BLaER1 (cell line): ENCODE measurements around the gene SLC25A39.

Experiments
- H3K27ac ChIP-seq: shearing (Covaris generic); formaldehyde crosslinking; 2 replicates; pipeline ENCODE4 v1.8.1; 2022
- H3K27me3 ChIP-seq: shearing (Covaris generic); formaldehyde crosslinking; 2 replicates; pipeline ENCODE4 v1.8.1; 2022
- H3K36me3 ChIP-seq: shearing (Covaris generic); formaldehyde crosslinking; 2 replicates; pipeline ENCODE4 v1.8.1; 2022
- H3K4me1 ChIP-seq: shearing (Covaris generic); formaldehyde crosslinking; 2 replicates; pipeline ENCODE4 v1.8.1; 2022
- H3K4me2 ChIP-seq: shearing (Covaris generic); formaldehyde crosslinking; 2 replicates; pipeline ENCODE4 v1.8.1; 2022
- H3K4me3 ChIP-seq: shearing (Covaris generic); formaldehyde crosslinking; 2 replicates; pipeline ENCODE4 v1.8.1; 2022
- H3K9ac ChIP-seq: shearing (Covaris generic); formaldehyde crosslinking; 2 replicates; pipeline ENCODE4 v1.8.1; 2022
- H3K9me3 ChIP-seq: shearing (Covaris generic); formaldehyde crosslinking; 2 replicates; pipeline ENCODE4 v1.8.1; 2022
- H4K20me1 ChIP-seq: shearing (Covaris generic); formaldehyde crosslinking; 2 replicates; pipeline ENCODE4 v1.8.1; 2022
- Cebpa-rat ChIP-seq: shearing (Covaris generic); IDR thresholded peaks from 2 replicates; pipeline ENCODE4 v1.8.1; 2022

The SLC25A39 gene

DNA sequence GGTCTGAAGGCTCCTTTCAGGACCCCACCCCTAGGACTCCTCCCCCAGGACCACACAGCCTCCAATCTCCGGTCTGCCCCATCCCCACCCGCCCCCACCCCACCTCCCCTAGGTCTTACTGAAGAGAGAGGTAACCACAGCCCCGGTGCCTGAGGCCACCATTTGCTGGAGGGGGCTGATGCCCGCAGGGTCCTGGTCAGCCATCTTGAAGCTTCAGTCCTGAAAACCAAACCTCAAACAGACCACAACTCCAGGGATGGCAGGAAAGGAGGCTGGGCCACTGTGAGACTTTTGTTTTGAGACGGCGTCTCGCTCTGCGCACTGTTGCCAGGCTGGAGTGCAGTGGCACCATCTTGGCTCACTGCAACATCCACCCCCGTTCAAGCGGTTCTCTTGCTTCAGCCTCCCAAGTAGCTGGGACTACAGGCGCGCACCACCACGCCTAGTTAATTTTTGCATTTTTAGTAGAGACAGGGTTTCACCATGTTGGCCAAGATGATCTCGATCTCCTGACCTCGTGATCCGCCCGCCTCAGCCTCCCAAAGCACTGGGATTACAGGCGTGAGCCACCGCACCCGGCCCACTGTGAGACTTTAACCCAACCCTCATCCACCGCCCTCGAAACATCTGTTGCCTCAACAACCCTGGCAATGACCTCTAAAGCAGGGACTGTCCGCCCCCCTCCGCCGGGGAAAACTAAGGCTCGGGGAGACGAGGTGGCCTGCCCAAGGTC, 1.1 kb downstream of the SLC25A39 start:
- H3K4me1 ChIP-seq = peaks cover 41% of the 10 kb centered on the region
- H3K9me3 ChIP-seq = no peaks in the 10 kb centered on the region
- peak overlapping the region; percentile 93 for H3K27ac ChIP-seq

DNA sequence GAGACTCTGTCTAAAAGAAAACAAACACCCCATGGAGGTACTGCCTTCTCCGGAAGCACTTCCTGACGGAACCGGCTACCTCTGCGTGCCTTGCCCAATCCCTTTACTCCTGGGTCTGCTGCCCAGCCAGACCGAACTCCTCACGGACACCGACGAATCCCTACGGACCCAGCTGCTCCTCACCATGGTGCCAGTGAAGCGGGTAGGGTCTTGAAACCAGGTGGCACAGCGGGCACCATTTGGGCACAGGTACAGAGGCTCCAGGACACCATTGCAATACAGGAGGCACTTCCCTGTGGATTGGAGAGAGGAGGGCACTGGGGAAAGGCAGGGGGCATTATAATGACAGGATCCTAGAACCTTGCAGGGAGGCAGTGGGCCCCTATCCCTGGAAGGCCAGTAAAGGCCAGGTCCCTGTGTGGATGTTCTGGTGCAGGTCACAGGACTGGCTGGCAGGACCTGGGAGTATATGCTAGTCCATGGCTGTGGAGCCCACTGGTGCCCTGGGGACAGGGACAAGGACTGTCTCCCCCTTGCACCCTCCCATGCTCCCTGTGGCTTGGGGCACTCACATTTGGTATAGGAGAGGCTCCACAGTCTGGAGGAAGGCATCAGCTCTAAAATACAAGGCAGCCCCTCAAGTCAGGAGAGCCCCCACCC, 2.3 kb downstream of the SLC25A39 start:
- Histone ChIP-seq H3K4me2 (no peak overlapping the region), H3K9ac (0 out of 2 replicates have a peak overlapping the region, but pooled peaks have one; percentile 15)
- no peak for TF ChIP-seq Cebpa-rat

More for the DNA sequence above, 1.1 kb downstream of the SLC25A39 start:
- H4K20me1 ChIP-seq = peaks cover 48% of the 10 kb centered on the region
- 0 out of 2 replicates have a peak, but pooled peaks cover 2% of the 10 kb centered on the region for H3K27me3 ChIP-seq
- H3K9ac ChIP-seq = peak overlapping the region; percentile 95
- peaks cover 41% of the 10 kb centered on the region for H3K36me3 ChIP-seq
- H3K4me3 ChIP-seq = peak overlapping the region; percentile 99
- TF ChIP-seq Cebpa-rat = no peak
- peak overlapping the region; percentile 87 for H3K4me2 ChIP-seq

DNA sequence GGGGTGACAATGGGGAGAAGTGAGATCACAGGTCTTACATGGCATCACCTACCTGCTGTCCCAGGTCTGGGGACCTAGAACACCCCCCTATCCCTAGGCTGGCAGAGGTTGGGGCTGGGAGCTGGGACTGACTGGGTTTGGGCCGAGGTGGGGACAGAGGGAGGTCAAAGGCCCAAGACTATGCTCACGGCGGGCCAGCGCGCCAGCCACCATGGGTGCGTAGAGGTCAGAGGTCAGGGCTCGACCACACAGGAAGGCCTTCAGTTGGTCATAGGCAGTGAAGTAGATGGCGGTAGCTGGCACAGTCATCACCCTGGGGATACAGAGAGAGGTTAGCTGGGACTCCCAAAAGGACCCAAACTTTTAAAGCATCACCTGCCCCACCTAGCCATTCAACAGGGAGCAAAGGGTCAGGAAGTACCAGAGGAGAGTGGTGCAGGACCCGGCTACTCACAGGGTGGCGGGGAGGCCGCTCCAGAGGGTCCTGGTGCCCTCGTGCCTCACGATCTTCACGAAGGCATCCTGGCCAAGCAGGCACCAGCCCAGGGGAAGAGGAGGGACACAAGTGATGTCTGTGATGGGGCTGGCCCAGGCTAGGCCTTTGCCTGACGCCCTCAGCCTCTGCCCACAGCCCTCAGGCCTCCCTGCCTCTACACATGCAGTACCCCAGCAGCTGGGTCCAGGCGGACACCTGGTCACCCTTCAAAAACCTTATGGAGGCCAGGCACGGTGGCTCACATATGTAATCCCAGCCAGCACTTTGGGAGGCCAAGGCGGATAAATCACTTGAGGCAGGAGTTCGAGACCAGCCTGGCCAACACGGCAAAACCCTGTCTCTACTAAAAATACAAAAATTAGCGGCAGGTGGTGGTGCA, 3.1 kb downstream of the SLC25A39 start:
- Histone ChIP-seq H3K9ac (0 out of 2 replicates have a peak overlapping the region, but pooled peaks have one; percentile 10), H4K20me1 (peaks cover 69% of the 10 kb centered on the region), H3K4me3 (no peak overlapping the region), H3K9me3 (no peaks in the 10 kb centered on the region), H3K27me3 (peaks cover 22% of the 10 kb centered on the region), H3K4me1 (peaks cover 24% of the 10 kb centered on the region), H3K27ac (no peak overlapping the region), H3K4me2 (no peak overlapping the region), H3K36me3 (peaks cover 49% of the 10 kb centered on the region)
- no peak for TF ChIP-seq Cebpa-rat

More for the DNA sequence above, 2.3 kb downstream of the SLC25A39 start:
- H3K27me3 ChIP-seq = peaks cover 14% of the 10 kb centered on the region
- peaks cover 49% of the 10 kb centered on the region for H3K36me3 ChIP-seq
- H3K9me3 ChIP-seq = no peaks in the 10 kb centered on the region
- H4K20me1 ChIP-seq = peaks cover 60% of the 10 kb centered on the region
- H3K4me3 ChIP-seq = no peak overlapping the region
- H3K27ac ChIP-seq = no peak overlapping the region
- H3K4me1 ChIP-seq = peaks cover 30% of the 10 kb centered on the region

DNA sequence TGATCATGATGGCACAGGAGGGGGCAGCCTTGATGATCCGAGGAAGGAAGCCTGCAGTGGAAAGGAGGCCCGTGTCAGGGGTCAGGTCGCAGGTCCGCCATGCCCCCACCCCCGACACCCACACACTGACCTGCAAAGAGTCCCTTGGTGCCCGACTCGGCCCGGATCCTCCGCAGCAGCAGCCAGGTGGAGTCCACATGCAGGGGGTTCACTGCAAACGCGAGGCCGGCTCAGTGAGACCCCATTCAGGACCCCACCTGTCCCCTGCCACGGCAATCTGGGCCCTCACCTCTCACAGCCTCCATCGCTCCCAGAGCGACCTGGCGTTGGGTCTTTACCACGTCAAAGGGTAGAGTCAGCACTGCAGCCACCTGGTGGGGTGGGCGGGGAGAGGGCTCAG, 4.6 kb downstream of the SLC25A39 start:
- Histone ChIP-seq H3K27me3 (peaks cover 37% of the 10 kb centered on the region), H3K36me3 (peaks cover 49% of the 10 kb centered on the region), H3K27ac (no peak overlapping the region), H3K4me1 (peaks cover 12% of the 10 kb centered on the region), H3K4me3 (no peak overlapping the region), H3K9me3 (no peaks in the 10 kb centered on the region), H4K20me1 (peaks cover 74% of the 10 kb centered on the region), H3K9ac (no peak overlapping the region), H3K4me2 (no peak overlapping the region)
- TF ChIP-seq Cebpa-rat = no peak

DNA sequence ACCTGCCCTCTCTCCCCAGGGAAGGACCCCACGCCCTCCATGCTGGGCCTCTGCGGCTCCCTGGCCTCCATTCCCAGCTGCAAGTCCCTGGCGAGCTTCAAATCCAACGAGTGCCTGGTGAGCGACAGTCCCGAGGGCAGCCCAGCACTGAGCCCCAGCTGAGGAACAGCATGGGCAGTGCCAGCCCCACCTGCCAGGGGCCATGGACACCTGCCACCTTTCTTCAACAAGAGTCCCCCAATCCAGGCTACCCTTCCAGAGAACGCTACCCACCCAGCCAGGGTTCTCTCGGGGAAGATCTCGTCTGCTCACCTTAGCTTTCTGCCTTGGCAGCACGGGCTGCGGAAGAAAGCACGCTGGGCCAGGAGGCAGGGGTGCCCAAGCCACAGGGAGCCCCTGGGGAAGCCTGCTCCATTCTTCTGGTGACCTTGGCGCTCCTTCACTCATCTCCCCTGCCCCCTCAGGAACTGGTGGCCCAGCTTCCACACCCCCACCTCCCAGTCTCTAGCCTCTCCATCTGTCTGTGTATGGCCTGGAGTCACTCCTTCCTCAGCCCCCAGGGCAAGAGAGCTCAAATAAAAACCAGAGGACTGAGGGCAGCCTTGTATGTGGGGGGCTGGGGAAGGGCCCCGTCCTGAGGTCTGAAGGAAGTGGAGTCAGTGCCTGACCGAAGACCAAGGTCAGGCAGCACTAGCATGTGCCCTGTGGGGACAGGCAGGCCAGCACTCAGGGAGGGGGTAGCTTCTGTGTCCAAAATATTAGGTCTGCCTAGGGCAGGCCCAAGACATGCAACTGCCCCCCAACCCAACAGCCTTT, 6.3 kb downstream of the SLC25A39 start:
- no peak overlapping the region for H3K4me3 ChIP-seq
- peaks cover 54% of the 10 kb centered on the region for H3K27me3 ChIP-seq
- no peak overlapping the region for H3K4me2 ChIP-seq
- no peak overlapping the region for H3K9ac ChIP-seq
- H3K27ac ChIP-seq = no peak overlapping the region
- H3K9me3 ChIP-seq = no peaks in the 10 kb centered on the region
- peaks cover 49% of the 10 kb centered on the region for H3K36me3 ChIP-seq
- no peak for TF ChIP-seq Cebpa-rat
- peaks cover 63% of the 10 kb centered on the region for H4K20me1 ChIP-seq
- H3K4me1 ChIP-seq = peaks cover 5% of the 10 kb centered on the region

DNA sequence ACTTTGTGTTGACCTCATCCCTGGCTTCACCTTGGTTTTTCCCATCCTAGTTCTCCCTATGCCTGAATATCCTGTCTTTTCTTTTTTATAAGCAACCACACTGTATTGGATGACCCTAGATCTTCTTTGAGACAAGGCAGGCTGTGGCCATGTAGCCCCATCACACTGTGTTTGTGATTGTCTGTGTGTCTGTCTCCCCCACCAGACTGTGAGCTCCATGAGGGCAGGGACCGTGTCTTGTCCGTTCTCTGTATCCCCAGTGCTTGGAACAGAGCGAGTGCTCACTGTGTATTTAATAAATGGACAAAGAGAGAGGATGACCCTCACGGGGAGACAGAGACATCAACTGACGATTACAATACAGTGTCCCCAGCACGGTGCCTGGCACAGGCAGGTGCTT, 7.1 kb downstream of the SLC25A39 start:
- H3K27ac ChIP-seq = no peak overlapping the region
- no peaks in the 10 kb centered on the region for H3K4me1 ChIP-seq
- peaks cover 62% of the 10 kb centered on the region for H4K20me1 ChIP-seq
- no peak overlapping the region for H3K4me3 ChIP-seq
- H3K9me3 ChIP-seq = no peaks in the 10 kb centered on the region
- H3K4me2 ChIP-seq = no peak overlapping the region
- peaks cover 48% of the 10 kb centered on the region for H3K36me3 ChIP-seq
- TF ChIP-seq Cebpa-rat = no peak
- H3K27me3 ChIP-seq = peaks cover 60% of the 10 kb centered on the region
- no peak overlapping the region for H3K9ac ChIP-seq

DNA sequence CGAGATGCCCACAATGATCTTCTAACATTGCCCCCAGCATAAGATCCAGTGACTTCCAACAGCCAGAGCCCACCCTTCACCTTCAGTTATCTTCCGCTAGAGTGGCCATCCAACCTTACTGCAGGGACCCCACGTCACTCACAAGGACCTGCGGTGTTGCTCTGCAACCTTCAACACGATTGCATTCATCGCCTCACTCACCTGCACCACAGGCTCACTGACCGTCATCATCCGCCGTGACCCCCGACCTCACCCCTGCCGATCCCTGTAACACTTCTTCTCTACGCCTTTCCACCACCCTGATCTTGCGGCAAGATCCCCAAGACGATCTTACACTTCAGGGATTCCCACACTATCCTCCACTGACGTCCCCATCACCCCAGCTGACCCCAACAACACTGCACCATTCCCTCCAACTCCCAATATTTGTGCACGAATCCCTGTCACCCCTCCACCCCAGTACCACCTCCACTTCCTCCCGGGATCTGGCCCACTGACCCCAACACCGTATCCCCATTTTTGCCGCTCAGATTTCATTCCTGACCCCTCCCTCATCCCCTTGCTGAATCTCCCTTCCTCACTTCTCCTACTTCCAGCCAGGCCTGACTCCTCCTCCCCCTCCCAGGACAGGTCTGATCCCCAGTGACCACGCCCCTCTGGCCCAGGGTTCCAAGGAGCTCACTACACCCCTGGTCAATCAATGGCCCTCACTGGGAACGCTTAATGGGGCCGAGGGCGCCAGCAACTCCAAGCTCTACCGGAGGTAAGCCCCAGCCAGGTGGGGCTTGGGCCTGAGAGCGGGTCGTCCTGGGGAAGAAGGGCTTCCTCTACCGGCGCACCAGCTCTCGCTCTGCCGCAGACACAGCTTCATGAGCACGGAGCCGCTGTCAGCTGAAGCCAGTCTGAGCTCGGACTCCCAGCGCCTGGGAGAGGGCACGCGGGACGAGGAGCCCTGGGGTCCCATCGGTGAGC, 8.6 kb downstream of the SLC25A39 start:
- Histone ChIP-seq H3K27ac (no peak overlapping the region), H3K9me3 (no peaks in the 10 kb centered on the region), H3K4me1 (no peaks in the 10 kb centered on the region), H3K4me2 (peak overlapping the region; percentile 28), H4K20me1 (peaks cover 48% of the 10 kb centered on the region), H3K27me3 (peaks cover 71% of the 10 kb centered on the region), H3K9ac (no peak overlapping the region), H3K4me3 (0 out of 2 replicates have a peak overlapping the region, but pooled peaks have one; percentile 14), H3K36me3 (peaks cover 33% of the 10 kb centered on the region)
- TF ChIP-seq Cebpa-rat = no peak
